Measurements from ENCODE around the gene ATXN1.

GRCh38 chr6:16625291-16626265 is 135.7 kb downstream of the ATXN1 start:
- no peak for TF ChIP-seq PBX3 (IDR thresholded peaks at IDR 0.05)
- no peak for TF ChIP-seq CTCF (IDR thresholded peaks at IDR 0.05)
- no peak for TF ChIP-seq YY1 (IDR thresholded peaks at IDR 0.05; ENCODE audit: low read depth)
- no peak for TF ChIP-seq EZH2phosphoT487 (IDR thresholded peaks at IDR 0.05; ENCODE audit: borderline replicate concordance, low read depth)
- TF ChIP-seq RCOR1 (IDR thresholded peaks at IDR 0.05; ENCODE audit: low read length): no peak
- TF ChIP-seq ELF1 (IDR thresholded peaks at IDR 0.05): no peak
- TF ChIP-seq POLR2AphosphoS5 (IDR thresholded peaks at IDR 0.05; ENCODE audit: low read depth, low read length): no peak
- no peak for TF ChIP-seq REST (IDR thresholded peaks at IDR 0.05; ENCODE audit: low read depth, low read length)
- TF ChIP-seq IRF3 (IDR thresholded peaks at IDR 0.05; ENCODE audit: low read depth, low read length): no peak
- TF ChIP-seq CHD2 (IDR thresholded peaks at IDR 0.05; ENCODE audit: low read length, partially characterized antibody): no peak
- TF ChIP-seq MAX (IDR thresholded peaks at IDR 0.05; ENCODE audit: low read depth): no peak
- TF ChIP-seq SIN3A (IDR thresholded peaks at IDR 0.05; ENCODE audit: borderline replicate concordance, low read depth, low read length): no peak
- no peak for TF ChIP-seq TAF1 (IDR thresholded peaks at IDR 0.05; ENCODE audit: borderline replicate concordance, low read depth, low read length)
- TF ChIP-seq MXI1 (IDR thresholded peaks at IDR 0.05; ENCODE audit: low read depth, low read length): no peak

All from SK-N-SH (cell line).